GM19099 (cell line): Measurements from ENCODE around the gene CTDNEP1.

Experiments
- POLR2A ChIP-seq: IDR thresholded peaks from 3 replicates; pipeline ENCODE4 v1.6.1; 2011; ENCODE audit warnings: low read depth; ENCODE audit not compliant: insufficient read length; ENCODE audit errors: extremely low read depth

Gene CTDNEP1

GRCh38 chr17:7251661-7252175 lies at the start of gene CTDNEP1:
TSS of gene CTDNEP1 (minus strand) at chr17:7251734. CDS start at chr17:7251296, 438 bp downstream.
- TF ChIP-seq POLR2A, result peak; percentile 72

- TF ChIP-seq POLR2A, result no peak
Measured at GRCh38 chr17:7296189-7296861, 44.8 kb upstream of the CTDNEP1 start.

GRCh38 chr17:7295230-7296180 lies 44.0 kb upstream of the CTDNEP1 start:
- TF ChIP-seq POLR2A, result no peak

- TF ChIP-seq POLR2A, result no peak
Measured at GRCh38 chr17:7294614-7295153, 43.1 kb upstream of the CTDNEP1 start, which contains the start of gene YBX2. TSS of gene YBX2 (minus strand) at chr17:7294639. CDS start at chr17:7294500, 139 bp downstream.

- no peak for TF ChIP-seq POLR2A
Measured at GRCh38 chr17:7293816-7294613, 42.5 kb upstream of the CTDNEP1 start.

- TF ChIP-seq POLR2A, result no peak
Measured at GRCh38 chr17:7293159-7293558, 41.6 kb upstream of the CTDNEP1 start.

GRCh38 chr17:7292729-7293128 lies 41.2 kb upstream of the CTDNEP1 start:
- no peak for TF ChIP-seq POLR2A

- no peak for TF ChIP-seq POLR2A
Measured at GRCh38 chr17:7292194-7292593, 40.7 kb upstream of the CTDNEP1 start.

GRCh38 chr17:7290685-7291084 lies 39.2 kb upstream of the CTDNEP1 start:
- no peak for TF ChIP-seq POLR2A

- no peak for TF ChIP-seq POLR2A
Measured at GRCh38 chr17:7290166-7290565, 38.6 kb upstream of the CTDNEP1 start.

- TF ChIP-seq POLR2A, result no peak
Measured at GRCh38 chr17:7289256-7290032, 37.9 kb upstream of the CTDNEP1 start.

GRCh38 chr17:7285679-7286078 lies 34.1 kb upstream of the CTDNEP1 start:
- TF ChIP-seq POLR2A, result no peak

GRCh38 chr17:7284911-7285310 lies 33.4 kb upstream of the CTDNEP1 start:
- no peak for TF ChIP-seq POLR2A
